GM21737 (cell line): ENCODE measurements around the gene ATP2B2.

Experiments
- ATAC-seq: cut with Tn5 transposase; IDR thresholded peaks from one replicate; pipeline ENCODE4 v1.9.1; 2021; ENCODE audit warnings: mild to moderate bottlenecking, moderate library complexity; ENCODE audit not compliant: unreplicated experiment

The ATP2B2 gene

GRCh38 chr3:10511809-10512494 is 6.6 kb upstream of the ATP2B2 start:
- ATAC-seq = no peak

DNA sequence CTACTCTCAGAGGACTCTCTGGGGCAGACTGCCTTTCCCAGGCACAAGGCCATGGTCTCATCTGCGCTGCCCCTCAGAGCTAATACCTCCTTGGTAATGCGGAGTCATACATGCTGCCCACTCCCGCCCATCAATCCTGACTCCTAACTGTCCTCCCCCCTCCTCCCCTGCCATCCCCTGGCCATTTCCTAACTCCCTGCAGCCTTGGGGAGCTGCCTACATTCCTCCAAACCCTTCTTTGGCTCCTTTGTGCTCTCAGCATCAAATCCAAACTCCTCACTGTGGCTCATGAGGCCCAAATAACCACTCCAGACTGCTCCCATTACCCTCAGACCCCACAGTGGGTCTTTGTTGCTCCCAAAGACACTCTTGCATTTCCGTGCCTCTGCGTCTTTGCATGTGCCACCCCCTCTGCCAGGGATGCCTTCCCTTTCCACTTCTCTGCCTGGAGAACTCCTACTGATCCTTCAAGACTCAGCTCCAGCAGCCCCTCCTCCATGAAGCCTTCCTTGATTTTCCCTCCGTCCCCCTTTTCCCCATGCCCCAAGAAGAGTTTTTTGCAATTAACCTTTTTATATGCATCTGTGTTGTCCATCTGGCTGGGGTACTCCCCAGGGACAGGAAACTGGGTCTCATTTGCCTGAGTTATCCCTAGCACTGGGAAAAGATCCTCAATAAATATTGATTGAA is 5.5 kb upstream of the ATP2B2 start:
- no peak for ATAC-seq

GRCh38 chr3:10510086-10510742 is 4.8 kb upstream of the ATP2B2 start:
- no peak for ATAC-seq

DNA sequence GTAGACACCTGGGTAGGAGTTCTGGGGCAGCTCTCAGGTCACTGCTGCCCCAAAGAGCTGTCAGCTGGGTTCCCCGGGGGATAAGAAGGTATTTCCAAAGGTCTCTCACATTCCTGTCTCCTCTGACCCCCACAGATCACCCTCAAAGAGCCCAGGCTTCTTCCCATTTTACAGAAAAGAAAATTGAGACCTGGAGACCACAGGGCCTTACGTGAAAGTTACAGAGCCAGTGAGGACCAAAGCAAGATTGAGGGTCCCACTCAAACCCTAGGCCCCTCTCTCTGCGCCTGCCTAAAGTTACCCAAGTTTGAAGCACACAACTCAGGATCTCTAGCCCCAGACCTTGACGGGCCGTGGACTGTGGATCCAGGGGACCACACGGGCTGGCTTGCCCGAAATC is 3.9 kb upstream of the ATP2B2 start:
- ATAC-seq = no peak

DNA sequence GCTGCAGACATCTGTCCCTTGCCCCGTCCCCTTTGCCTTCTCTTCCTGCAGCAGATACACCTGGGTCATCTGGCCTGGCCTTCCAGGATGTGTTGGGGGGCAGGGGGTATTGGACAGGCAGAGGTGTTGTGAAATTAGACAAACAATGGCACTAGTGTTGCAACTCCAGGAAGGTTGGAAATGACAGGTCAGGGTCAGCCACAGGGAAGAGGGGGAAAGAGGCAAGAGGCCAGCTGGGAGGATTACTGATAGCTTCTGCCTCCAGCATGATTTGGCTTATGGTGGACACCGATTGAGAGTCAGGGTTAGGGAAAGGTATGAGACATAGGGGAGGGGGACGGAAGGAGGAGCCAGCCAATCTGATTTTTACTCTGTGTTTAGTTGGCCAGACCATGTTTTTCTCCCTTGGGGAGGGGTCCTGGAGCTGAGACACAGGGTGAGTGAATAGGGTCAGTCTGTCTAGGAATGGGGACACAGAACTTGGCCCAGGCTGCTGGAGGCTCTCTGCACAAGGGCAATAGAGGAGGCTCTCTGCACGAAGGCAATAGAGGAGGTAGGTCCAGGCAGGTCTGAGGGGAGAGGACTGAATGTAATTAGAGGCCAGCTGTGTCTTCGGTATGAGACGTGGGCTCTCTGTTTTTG is 3.4 kb upstream of the ATP2B2 start:
- no peak for ATAC-seq

GRCh38 chr3:10508235-10508618 is 2.8 kb upstream of the ATP2B2 start:
- no peak for ATAC-seq

DNA sequence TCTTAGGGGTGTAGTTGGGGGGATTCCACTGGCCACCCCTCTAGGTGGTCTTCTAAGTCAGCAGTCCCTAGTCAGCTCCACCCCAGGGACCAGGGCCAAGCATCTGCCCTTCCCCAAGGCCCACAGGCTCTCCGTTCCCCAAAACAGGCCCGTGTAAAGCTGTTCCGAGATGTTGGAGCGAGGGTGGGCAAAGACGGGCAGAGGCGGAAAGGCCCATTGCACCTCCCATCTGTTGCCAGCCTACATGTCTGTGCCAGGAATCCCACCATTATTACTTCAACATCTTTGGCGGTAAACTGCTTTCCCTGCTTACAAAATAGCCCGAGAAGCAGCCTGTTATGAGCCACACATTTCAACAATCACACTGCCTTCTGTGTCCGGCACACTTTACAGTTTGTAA is 1.9 kb upstream of the ATP2B2 start:
- no peak for ATAC-seq

DNA sequence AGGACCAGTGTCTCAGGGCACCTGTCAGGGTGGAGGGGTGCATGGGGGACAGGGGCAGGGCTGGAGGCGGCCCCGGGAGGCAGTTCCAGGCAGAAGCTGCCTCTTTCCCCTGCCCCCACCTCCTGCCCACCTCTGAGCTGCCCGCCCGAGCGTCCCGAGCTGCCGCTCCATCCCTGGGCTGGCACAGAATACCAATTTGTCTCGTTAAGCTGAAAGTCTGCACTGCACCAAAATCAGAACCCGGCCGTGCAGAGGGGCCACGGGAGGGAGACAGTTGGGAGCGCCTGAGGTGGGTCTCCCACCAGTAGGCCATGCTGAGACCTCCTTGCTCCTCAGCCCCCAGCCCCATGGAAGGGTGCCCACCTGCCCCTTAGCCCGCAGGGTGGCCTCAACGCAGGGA is 1.3 kb upstream of the ATP2B2 start:
- ATAC-seq = no peak

- ATAC-seq = no peak
Measured at GRCh38 chr3:10505791-10506585, 602 bp upstream of the ATP2B2 start.

- no peak for ATAC-seq
Measured at GRCh38 chr3:10504171-10505049, 976 bp downstream of the ATP2B2 start.

DNA sequence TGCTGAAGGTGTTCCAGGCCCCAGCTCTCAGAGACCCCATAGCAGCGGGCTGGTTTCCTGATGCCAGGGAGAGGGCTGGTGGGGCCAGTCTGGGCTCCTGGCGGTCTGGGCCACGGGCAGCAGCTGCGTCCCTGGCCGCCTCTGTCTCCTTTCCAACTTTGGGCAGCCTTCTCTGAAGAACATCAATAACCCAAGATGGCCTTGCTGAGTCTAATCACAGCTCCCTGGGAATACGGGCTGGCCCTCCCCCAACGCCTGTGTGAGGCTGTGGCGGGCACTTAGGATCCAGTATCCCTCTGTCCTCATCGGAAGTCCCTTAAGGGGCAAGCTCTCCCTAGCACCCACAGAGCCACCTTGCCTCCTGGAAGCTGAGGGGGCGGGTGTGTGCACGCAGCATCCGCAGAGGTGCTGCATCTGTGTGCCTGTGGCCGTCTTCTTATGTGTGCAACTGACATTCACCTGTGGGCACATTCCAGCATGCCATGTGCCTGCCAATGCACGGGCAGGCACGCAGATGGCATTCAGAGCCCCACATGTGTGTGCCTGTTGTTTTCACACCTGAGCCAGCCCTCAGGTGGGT is 2.1 kb downstream of the ATP2B2 start:
- no peak for ATAC-seq

DNA sequence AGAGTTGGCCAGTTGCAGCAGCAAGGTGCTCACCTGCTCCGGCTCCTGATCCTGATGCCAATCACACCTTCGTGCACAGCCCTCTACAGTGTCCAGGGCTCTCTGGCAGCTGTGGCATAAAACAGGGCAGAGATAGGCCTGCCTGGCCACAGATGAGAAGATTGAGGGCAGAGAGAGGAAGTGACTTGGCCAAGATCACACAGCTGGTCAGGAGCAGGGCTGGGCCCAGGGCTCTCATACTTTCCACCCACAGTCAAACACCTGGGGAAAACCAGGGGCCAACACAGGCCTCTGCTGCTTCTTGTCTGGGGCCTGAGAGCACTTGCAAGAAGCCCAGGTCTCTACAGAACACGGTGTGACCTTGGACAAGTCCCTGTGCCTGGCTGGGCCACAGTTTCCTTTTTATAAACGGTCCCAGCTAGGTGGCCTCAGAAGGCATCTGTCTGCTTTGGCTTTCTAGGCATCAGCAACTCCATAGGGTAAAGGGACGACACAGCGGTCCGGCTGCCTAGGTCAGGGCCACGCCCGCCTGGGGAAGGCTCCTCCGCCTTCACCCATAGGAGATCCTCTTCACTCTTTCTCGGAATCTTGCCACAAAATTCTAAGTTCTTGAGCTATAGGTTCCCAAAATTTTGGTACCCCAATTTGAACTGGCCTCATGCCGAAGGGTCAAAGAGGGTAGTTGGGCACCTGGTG is 3.1 kb downstream of the ATP2B2 start:
- no peak for ATAC-seq

DNA sequence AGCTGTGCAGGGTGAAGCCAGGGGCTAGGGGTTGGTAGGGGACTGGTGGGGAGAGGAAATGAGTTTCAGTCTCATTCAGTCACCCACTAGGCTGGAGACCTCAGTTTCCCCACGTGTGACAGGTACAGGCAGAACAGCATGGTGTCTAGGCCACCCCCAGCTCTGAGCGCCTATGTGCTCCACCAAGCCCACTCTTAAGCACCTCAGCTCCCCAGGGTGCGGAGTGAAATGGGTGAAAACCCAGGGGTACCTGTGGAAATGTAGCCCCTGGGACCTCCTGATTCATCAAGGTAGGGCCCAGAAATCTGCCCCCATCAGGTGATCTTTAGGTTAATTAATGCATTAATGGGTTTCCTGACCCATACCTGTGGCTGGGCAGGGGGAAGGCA is 3.7 kb downstream of the ATP2B2 start:
- no peak for ATAC-seq

DNA sequence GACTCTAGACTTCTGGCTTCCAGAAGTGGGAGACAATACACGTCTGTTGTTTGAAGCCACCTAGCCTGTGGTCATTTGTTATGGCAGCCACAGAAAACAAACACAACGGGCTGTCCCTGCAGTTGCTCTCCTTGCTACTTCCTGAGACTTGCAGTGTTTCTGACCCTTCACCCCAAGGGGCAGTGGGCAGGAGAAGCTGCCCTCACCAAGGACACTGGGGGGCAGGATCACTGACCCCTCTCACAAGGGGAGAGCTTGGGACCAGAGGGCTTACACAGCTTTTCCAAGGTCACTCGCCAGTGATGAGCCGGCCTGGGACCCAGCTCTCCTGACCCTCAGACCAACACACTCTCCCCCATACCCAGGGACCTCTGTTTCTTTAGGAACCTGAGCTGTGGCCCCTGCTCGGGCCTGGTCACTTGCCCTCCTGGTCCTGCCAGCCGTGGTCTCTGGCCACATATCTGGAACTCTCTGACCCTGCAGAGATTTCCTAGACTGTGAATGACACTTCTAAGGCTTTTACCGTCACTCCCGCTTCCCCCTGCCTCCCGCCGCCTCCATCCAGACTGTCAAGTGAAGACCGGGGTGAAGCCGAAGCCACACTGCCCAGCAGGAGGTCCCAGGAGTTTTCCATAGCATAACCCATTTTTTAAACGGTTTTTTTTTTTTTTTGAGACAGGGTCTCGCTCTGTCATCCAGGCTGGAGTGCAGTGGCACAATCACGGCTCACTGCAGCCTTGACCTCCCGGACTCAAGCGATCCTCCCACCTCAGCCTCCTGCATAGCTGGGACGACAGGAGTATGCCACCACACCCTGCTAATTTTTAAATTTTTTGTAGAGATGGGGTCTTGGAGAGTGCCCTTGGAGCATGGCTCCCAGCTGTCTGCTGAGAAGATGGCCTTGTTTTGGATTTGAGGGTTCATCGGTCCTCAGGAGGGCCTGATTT is 4.4 kb downstream of the ATP2B2 start:
- ATAC-seq = no peak

GRCh38 chr3:10498271-10498670 is 7.1 kb downstream of the ATP2B2 start:
- no peak for ATAC-seq

DNA sequence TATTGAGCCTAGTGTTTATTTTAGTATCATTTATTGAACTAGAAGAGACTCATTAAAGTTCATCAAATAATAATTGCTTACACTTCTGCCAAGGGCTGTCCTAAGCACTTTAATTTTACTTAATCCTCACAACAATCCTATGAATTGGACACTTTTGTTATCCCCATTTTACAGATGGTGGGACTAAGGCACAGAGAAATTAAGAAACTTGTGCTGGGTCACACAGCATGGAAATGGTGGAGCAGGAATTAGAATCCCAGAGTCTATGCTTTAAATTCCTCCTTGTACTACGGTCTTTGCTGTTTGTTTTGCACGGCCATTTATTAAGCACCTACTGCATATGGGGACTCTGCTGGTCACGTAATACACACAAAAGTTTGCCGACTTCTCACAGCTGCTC is 7.9 kb downstream of the ATP2B2 start:
- ATAC-seq = no peak

DNA sequence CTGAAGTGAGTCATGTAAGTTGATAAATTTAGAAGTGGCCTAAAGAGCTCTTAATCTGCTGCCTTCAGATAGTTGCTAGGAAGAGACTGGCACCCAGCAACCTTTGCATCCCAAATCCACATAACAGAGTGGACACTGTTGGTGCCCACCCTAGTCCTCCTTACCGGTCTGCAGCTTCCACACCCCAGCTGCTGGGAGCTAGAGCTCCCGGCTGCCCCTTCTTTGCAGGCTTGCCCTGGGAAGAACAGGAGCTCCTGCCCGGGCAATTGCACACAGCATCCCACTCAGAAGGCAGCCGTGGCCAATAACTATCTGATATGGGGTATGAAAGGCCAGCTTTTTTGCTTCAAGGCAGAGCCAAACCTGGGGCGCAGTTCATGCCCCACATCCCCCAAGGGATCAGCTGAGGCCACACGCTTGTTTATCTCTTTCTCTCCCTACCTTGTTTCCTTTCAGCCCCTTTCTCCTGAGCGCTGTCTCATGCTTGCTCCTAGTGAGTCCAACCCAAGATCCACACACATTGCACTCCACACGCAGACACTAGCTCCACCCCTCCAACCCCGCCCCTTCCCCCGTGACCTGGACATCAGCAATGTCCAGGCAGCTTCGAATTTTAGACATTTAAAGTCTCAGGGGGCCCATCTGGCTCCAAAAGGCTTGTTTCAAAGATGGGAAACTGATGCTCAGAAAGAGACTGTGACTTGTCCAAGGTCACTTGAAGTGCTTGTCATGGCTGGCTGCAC is 9.1 kb downstream of the ATP2B2 start:
- no peak for ATAC-seq
